Measurements from ENCODE around the gene NUP133.
"Not testable (repeated sequence)": the region's sequence is repeated elsewhere in the genome, so short reads cannot be mapped to it uniquely, and the experiment has no call there.

Gene NUP133

DNA sequence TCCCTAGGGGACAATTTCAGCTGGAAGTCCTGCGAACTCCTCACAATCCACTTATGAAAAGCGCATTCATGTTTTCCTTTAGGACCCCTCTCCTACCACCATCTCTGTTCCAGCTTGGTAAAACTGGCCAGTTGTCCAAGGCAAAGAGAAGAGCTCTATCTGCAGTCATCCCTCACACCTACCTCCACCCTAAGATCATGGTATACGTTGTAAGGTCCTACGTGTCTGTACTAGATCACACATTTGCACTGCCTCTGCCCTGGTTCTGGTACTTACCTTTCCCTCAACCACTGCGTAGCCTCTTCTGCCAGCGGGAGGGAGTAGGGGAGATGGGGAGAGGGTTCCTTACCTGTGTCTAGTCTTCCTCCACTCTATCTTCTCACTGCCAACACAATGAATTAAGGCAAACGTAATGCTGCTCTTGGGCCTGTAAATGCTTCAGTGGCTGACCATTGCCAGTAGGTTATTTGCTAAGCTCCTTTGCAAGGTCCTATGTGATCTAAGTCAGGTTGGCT lies 739 bp upstream of the NUP133 start:
- no peak for DNase-seq (ENCODE audit: low read depth in 3 of 3)

DNA sequence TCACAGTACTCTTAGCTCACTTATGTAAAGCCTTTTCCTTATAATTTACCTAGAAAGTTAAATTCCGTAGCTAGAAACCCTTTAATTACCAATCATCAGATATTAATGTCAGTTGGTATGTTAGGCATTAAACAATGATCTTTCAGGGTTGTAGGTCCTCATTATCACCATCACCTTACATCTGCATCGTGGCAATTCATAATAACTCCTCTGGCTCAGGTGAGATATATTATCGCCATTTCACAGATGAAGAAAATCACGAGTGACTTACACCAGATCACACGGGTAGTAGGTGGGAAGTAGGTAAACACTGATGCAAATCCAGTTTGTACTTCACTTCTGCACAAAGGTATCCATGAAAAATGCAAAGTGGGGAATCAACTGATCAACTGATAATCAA lies 639 bp downstream of the NUP133 start:
- DNase-seq (ENCODE audit: low read depth in 3 of 3): no peak

DNA sequence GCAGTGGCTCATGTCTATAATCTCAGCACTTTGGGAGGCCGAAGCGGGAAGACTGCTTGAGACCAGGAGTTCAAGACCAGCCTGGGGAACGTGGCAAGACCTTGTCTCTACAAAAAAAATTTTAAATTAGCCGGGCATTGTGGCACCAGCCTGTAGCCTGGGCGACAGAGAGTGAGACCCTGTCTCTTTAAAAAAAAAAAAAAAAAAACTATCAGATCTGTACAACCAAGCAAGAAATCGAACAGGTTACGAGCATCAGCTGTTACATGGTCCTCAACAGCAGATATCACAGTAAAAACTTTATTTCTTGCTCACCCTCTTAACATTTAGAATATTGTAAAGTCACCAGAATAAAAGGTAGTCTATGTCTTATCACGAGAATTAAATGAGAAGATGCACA lies 1.5 kb downstream of the NUP133 start:
- DNase-seq (ENCODE audit: low read depth in 3 of 3): no peak

DNA sequence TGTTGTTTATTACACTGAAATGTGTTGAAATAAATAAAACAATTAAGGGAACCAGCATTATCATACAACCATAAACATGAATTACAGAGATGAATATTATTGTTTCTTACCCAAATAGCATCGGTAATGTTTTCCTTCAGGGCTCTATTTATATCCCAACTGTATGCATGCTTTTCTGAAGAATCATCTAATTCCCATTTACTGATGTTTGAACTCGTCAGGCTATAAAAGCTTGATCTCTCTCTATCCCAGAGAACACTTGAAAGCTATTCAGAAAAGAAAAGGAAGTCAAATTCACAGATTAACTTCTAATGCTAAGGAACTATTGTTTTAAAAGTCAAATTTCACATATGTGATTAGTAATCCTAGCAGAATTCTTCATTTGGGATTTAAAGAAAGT lies 12.4 kb downstream of the NUP133 start:
- no peak for DNase-seq (ENCODE audit: low read depth in 3 of 3)

DNA sequence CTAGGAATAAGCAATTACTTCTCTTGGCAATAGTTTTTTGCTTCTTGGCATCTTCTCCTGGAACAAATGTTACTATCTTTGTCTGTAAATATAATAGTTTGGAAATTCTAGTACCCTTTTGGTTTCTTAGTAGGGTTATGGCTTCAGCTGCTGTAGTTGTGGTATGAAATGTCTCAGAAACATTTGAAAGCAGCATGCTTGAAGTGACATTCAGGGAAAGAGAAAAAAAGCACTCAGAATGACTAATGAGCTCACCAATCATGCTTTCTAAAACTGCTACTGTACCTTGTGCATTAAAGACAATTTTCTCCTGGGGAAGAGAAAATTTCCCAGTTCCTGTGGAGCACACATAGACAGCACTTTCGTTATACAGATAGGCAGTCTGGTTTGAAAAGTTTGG lies 21.0 kb downstream of the NUP133 start:
- DNase-seq (ENCODE audit: low read depth in 3 of 3): no peak

DNA sequence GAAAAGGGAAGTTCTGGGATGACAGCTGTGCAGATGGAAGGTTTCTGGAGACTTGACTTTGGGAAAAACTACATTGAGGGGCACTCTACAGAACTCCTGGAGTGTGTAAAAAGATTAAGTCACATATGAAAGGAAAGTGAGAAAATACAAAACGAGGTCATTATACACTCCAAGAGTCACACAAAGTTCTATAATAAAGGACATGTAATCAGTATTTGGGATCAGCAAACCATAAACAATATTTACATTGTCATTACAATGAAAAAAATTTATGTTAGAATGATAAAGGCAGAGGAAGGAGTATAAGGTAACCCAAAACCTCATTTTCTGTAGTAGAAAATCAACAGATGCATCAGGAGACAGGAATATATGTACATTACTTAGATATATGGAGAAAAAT lies 22.8 kb downstream of the NUP133 start:
- no peak for DNase-seq (ENCODE audit: low read depth in 3 of 3)

DNA sequence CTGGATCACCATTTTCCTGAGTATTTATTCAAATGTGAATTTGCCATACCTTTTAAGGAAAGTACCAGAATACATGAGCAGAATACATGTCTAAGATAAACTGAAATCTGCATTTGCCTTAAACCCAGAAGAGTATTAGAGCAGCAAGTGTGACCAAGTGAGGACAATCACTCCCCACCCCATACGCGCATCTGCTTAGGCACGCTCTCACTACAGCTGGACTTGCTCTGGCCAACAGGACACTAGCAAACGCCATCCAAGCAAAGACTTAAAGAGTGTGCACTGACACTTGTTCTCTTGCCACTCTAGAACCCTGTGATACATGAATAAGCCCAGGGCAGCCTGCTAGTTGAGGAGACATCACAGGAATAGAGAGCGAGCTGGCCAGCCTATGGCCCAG lies 25.6 kb downstream of the NUP133 start:
- no peak for DNase-seq (ENCODE audit: low read depth in 3 of 3)

DNA sequence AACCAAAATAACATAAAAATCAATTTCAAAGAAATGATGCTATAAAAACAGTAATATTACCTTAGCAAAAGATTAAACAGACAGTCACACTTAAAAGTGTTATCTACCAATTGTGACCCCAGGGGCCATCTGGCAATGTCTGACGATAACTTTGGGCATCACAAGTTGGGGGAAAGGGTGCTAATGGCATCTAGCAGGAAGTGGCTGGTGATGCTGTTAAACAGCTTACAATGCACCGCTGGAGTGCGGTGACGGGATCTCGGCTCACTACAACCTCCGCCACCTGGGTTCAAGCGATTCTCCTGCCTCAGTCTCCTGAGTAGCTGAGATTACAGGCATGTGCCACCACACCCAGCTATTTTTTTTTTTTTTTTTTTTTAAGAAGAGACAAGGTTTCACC lies 27.6 kb downstream of the NUP133 start:
- DNase-seq (ENCODE audit: low read depth in 3 of 3): no peak

DNA sequence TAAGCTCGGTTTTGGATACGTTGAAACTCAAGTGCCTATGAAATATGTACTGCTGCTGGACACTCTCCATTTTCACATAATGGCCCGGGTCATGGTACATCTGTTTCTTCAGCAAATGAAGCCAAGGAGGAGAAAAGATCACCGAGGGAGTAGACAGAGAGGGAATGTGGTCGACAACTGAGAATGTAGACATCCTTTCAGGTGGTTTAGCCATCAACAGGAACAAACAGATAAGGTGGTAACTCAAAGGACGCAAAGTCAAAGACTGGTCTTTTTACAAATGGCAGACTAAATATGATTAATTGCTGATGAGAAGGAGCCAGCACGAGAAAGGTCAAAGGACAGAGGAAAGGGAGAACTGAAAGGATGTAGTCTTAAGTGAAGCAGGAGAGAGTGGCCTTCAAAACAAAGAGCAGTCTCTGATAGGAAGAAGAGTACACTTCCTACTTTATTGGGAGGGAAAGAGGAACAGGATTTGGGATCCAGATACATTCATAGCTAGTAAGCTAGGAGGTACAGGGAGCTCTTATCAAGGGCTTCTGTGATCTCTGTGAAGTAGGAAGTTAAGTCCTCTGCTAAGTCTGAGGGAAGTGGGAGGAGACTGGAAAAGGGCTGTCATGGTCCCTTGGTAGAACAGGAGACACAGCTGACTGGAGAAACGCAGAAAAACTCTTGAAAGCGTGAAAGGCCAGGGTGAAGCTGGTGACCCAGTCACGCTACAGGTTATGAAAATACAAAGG lies 28.3 kb downstream of the NUP133 start:
- no peak for DNase-seq (ENCODE audit: low read depth in 3 of 3)

DNA sequence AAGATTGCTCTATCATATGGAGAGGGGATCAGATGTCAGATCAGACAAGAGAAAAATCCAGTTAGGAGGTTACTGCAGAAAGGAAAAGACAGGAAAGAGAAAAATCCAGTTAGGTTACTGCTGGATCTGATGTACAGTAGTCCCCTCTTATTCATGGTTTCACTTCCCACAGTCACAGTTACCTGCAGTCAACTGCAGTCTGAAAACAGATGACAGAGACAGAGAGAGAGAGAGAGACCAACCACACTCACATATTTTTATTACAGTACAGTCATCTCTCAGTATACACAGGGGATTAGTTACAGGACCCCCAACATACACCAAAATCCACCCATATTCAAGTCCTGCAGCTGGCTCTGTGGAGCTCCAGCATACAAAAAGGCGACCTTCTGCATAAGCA lies 29.3 kb downstream of the NUP133 start:
- no peak for DNase-seq (ENCODE audit: low read depth in 3 of 3)

DNA sequence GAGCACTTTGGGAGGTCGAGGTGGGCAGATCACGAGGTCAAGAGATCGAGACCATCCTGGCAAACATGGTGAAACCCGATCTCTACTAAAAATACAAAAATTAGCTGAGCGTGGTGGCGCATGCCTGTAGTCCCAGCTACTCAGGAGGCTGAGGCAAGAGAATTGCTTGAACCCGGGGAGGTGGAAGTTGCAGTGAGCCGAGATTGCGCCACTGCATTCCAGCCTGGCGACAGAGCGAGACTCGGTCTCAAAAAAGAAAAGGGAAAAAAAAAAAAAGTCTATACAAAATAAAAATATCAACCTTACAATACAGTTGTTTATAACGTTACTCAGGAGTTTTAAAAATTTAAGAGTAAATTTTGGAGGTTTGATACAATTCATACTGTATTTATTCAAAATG lies 32.3 kb downstream of the NUP133 start:
- DNase-seq (ENCODE audit: low read depth in 3 of 3): not testable (repeated sequence)

DNA sequence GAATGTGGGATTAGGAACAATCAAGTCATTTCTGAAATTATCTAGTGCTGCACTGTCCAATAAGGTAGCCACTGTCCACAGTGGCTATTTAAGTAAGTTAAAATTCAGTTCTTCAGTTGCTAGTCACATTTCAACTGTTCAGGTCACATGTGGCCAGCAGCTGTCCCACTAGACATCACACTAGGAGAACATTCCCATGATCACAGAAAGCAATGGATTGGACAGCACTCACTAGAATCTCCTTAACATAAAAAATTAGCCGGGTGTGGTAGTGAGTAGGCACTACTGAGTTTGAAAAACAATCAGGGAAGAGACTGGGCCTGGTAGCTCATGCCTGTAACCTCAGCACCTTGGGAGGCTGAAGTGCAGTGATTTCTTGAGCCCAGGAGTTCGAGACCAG lies 33.6 kb downstream of the NUP133 start:
- DNase-seq (ENCODE audit: low read depth in 3 of 3): no peak

DNA sequence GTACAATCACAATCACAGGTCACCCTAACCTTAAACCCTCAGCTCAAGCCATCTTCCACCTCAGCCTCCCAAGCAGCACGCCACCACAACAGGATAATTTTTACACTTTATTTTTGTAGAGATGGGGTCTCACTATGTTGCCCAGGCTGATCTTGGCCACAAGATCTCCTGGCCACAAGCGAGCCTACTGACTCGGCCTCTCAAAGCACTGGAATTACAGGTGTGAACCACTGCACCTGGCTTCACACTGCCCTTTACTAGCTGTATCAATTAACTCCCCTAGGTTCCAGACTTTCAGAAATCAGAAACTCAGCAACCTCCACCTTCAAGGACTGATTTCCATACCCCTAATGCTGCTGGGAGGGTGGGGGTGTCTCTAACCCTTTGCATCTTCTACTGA lies 37.0 kb downstream of the NUP133 start:
- DNase-seq (ENCODE audit: low read depth in 3 of 3): no peak

DNA sequence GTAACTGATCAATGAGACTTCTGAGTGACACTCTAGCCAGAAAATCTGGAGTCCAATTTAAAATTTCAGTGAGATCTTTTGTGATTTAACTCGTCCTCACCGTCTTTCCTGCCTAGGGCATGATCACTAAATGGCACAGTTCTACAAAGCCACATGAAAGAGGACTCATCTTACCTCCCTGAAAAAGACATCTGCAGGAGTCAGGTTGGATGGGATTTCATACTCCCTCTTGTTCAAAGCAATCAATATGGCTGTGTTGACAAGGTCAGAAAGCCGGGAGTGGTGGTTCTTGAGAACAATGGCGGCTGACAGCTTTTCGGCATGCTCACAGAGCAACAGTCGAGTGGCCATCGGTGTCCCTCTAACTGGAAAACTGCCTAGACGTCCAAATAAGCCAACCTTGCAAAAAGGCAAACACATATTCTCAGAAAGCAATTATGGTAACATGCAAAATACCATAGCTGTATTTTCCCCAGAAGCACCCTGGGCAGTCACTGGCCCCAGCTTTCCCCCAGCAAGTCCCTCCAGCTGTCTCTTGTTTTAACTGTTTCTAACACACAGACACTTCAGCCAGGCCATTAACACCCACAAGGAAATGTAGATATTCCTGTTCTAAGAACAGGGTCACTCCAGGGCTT lies 37.6 kb downstream of the NUP133 start:
- DNase-seq (ENCODE audit: low read depth in 3 of 3): no peak

DNA sequence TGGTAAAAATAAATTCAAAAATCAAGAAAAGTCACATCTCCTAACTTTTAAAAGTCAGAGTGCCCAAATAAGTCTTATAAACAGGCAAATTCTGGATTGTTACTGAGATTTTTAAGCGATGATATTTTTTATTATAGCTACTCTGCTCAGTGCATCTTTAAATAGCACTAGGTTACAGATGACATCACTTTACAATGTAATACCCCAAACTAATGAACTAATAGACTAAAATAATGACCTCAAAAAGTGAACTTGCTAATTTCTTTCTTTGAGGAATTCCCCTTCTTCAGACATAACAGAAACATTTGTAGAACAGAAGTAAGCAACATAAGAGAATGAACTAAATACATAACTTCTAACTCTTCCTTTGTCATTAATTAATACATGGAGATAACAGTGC lies 41.3 kb downstream of the NUP133 start:
- no peak for DNase-seq (ENCODE audit: low read depth in 3 of 3)

DNA sequence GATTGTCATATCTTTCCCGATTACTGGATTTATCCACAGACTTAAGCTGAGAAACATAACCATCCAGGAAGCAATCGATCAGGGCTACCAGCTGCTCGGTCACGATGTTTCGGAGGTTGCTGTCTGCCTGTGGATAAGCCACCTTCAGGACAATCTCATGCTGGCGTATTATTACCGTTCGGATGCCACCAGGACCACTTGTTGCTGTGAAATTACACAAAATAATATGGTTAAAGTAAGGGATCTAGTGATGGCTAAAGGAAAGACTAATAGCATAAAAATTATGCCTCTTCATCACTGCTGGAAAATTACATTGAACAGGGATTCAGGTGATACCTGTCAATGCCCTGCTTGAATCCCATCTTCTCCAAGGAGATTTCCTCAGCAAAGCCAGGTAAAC lies 43.5 kb downstream of the NUP133 start:
- DNase-seq (ENCODE audit: low read depth in 3 of 3): no peak

DNA sequence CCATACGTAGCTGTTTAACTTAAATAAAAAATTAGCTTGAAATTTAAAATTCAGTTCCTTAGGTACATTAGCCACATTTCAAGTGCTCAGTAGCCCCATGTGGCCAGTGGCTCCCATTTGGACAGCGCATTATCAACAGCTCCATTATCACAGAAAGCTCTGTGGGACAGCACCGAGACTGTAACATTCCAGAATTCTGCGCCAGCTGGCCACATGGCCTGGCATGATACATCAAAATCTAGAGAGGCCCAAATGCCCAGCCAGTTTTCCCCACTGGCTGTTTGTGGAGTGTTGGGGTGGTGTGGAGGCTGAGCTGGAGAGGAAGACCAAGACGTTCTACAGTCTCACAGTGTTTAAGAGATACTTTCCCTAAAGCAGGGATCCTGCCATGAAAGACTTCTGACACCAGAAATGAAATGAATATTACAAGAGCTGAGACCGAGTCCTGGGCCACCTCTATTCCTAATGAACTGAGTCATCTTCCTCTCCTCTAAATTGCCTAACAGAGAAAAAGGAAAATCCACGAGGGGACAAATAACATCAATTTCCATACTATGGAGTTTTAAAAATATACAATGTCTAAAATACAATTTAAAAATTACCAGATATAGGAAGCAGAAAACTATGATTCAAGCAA lies 47.0 kb downstream of the NUP133 start:
- no peak for DNase-seq (ENCODE audit: low read depth in 3 of 3)

DNA sequence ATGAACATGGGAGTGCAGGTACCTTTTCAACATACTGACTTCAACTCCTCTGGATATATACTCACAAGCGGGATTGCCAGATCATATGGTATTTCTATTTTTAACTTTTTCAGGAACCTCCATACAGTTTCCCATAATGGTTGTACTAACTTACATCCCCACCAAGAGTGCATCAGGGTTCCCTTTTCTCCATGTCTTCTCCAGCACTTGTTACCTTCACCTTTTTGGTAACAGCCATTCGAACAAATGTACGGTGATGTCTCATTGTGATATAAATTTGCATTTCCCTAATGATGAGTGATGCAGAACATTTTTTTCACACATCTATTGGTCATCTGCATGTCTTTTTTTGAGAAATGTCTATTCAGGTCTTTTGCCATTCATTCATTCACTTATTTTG lies 48.3 kb downstream of the NUP133 start:
- DNase-seq (ENCODE audit: low read depth in 3 of 3): no peak

DNA sequence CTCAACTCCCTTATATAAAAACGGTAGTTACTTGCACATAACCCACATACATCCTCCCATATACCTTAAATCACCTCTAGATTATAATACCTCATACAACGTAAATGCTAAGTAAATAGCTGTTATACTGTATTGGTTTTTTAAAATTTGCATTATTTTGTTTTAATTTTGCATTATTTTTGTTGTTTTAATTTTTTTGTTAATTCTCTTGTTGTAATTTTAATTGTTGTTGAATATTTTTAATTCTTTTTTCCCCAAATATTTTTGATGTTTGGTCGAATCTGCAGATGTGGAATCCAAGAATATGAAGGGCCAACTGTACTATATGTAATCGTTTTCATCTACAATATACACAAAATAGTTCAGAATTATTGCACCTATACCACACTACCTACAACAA lies 50.7 kb downstream of the NUP133 start:
- no peak for DNase-seq (ENCODE audit: low read depth in 3 of 3)

DNA sequence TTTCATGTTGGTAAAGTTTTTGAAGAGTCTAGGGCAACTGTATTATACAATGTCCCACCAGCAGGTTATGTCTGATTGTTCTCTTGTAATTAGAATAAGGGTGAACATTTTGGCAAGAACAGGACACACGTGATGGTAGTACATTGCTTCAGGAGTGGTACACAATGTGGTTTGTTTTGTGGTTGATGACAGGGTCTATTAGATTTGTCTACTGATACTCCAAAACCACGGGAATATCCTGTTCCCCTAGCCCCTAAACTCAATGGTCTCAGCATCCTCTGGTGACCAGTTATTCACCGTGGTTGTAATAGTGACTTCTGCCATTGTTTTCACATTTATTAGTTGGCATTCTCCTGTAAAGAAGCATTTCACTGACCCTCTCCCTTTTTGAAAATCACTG lies 52.1 kb downstream of the NUP133 start:
- no peak for DNase-seq (ENCODE audit: low read depth in 3 of 3)

DNA sequence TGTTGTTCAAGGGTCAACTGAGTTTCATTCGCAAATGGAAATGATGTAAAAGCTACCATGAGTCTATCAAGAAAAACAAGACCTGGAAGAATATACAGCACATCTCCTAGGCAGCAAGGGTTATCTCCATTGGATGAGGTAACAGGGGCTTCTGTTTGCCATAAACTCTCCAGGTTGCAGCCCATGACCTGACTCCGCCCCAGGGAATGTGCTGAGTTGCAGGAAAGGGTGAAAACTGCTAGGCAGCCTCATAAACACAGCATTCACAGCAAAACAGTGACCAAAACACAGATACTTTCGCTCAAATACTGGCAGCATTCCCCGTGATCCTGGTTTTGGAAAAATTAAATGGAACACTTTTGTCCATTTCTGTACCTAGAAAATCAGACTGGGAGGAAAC lies 54.1 kb downstream of the NUP133 start:
- DNase-seq (ENCODE audit: low read depth in 3 of 3): no peak

DNA sequence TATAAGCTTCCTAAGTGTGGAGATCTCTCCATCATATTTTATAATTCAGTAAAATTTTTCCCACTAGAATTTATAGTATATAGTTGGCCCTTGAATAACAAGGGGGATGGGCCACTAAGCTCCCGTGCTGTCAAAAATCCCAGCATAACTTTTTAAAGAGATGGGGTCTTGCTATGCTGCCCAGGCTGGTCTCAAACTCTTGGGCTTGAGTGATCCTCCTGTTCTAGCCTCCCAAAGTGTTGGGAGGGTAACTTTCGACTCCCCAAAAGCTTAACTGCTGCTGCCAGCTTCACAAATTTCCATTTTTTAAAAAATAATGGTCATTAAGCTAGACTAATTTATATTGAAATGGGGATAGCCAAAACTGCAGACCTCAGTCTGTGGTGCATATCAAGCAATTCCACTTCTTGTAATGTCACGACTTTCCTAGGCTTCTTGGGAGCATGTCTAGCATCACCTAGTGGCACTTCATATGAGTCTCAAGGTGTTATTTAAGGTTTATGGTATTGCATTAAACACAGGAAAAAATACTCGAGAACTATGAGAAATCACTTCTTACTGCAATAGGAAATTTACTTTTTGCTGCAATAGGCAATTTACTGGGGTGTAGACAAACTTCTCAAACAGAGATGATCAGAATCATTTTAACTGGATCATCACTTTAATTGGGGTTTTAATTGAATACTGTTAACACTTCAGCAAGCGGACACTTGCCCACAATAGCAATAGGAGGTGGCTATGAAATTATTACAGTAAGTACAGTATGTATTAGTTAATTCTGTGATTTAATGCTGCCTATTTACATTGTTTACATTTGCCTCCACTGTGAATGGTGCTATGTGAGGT lies 55.0 kb downstream of the NUP133 start:
- no peak for DNase-seq (ENCODE audit: low read depth in 3 of 3)

Measured in stimulated activated CD4-positive, alpha-beta T cell treated with anti-CD3 and anti-CD28 coated beads, TNF-alpha, amount 100 ng/mL, for 48 hours (primary cell).